Hematopoietic multipotent progenitor cell treated with erythropoietin and hydrocortisone succinate and interleukin-3 and kit ligand, for 17 days (in vitro differentiated cells): ENCODE data around the gene COPS4.

Experiments used
- DNase-seq: peaks from one replicate; pipeline ENCODE4 v3.0.0-alpha.2; 2015; ENCODE audit warnings: low spot score

The COPS4 gene

GRCh38 chr4:83121246-83121645, 86.3 kb downstream of the COPS4 start:
- DNase-seq: no peak

- DNase-seq: no peak
These were observed 89.3 kb downstream of the COPS4 start for GRCh38 chr4:83124111-83124780.
